ENCODE results near the gene RFX7. TPM values are rescaled to one million over a fixed set of nuclear protein-coding genes. Genes with fewer than 3 reads are reported as not detected.

RFX7 gene
- total and polyA plus RNA-seq, 2 of the 8 experiments (the other 6 are each of a cell fraction or from before 2014, with no cell fraction given), result 10.4 to 40.9 TPM

DNA sequence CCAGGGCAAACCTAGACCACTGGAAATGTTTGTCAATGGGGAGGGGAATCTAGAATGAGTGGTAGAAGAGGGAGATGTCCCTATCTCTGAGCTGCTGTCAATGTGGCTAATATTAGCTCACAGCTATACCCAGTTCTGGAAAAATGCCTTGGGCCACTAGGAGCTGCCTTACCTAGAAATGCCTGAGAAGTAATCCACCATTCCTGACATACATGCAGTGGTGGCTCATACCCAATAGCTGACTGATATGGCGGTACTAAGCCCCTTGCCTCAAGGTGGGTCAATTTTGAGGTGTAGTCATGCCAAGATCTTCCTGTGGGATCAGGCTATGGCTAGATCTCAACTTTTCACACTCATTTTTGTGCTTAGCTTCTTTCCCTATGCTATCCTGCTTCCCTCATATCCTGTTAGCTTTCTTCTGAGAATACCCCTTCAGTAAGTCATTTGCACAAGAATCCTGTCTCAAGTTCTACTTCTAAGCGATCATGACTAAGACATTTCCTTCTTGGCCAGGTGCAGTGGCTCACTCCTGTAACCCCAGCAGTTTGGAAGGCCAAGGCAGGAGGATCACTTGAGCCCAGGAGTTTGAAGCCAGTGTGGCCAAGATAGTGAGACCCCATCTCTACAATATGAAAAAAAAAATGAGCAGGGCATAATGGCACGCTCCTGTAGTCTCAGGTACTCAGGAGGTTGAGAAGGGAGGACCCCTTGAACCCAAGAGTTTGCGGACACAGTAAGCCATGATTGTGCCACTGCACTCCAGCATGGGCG lies 49.1 kb upstream of the RFX7 start (continued):
- TF ChIP-seq PHF8 (conservative IDR thresholded peaks at IDR 0.05; ENCODE audit: low read depth, low read length) (no peak), HDAC2 (IDR thresholded peaks at IDR 0.05; ENCODE audit: borderline replicate concordance in 1 of 2, low read depth in 2 of 2, low read length in 2 of 2) (no peak), RXRA (IDR thresholded peaks at IDR 0.05; ENCODE audit: insufficient read depth, low read depth, low read length) (no peak), SUZ12 (IDR thresholded peaks at IDR 0.05; ENCODE audit: low read length) (no peak), CHD2 (IDR thresholded peaks at IDR 0.05; ENCODE audit: low read length) (no peak), SRF (IDR thresholded peaks at IDR 0.05; ENCODE audit: low read depth, low read length) (no peak)

Measured in H1 (cell line).